Inferior parietal cortex (tissue), 1 donor: ENCODE data around the gene CCDC97.

Experiments
- DNase-seq: peaks from one replicate; pipeline ENCODE4 v3.0.0-alpha.2; 2016; ENCODE audit errors: extremely low spot score

The CCDC97 gene

GRCh38 chr19:41320185-41320518, 10.2 kb downstream of the CCDC97 start:
- DNase-seq = no peak

- no peak for DNase-seq
Observed at GRCh38 chr19:41320568-41320967, 10.6 kb downstream of the CCDC97 start.

DNA sequence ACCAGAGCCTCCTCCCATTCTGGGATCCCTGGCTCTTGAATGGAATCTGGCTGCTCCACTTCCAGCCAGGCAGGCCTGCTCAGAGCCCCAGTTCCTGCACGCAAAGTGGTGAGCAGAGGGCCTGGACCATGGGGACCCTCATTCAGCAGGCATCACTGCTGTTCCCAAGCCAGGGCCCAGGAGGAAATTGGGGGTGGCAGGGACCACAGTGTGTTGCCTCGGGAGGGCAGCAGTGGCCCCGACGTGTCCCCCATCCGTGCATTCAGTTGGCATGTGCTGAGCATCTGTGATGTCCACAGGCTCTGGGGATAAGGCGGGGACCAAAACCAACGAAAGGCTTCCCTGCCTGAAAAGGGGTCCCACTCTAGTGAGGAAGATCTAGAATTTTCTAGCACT, 11.2 kb downstream of the CCDC97 start:
- DNase-seq = no peak

GRCh38 chr19:41321600-41322270, 11.8 kb downstream of the CCDC97 start:
- no peak for DNase-seq

- DNase-seq = no peak
Observed at GRCh38 chr19:41322451-41322850, 12.5 kb downstream of the CCDC97 start.

GRCh38 chr19:41323023-41323422, 13.1 kb downstream of the CCDC97 start:
- DNase-seq = no peak

GRCh38 chr19:41323430-41324125, 13.6 kb downstream of the CCDC97 start:
- DNase-seq = no peak

- no peak for DNase-seq
Observed at GRCh38 chr19:41324231-41324702, 14.3 kb downstream of the CCDC97 start.

- DNase-seq = no peak
Observed at GRCh38 chr19:41324921-41325639, 15.1 kb downstream of the CCDC97 start.

- no peak for DNase-seq
Observed at GRCh38 chr19:41325640-41325946, 15.6 kb downstream of the CCDC97 start.

GRCh38 chr19:41325947-41326706, 16.2 kb downstream of the CCDC97 start:
- DNase-seq = peak; percentile 31

DNA sequence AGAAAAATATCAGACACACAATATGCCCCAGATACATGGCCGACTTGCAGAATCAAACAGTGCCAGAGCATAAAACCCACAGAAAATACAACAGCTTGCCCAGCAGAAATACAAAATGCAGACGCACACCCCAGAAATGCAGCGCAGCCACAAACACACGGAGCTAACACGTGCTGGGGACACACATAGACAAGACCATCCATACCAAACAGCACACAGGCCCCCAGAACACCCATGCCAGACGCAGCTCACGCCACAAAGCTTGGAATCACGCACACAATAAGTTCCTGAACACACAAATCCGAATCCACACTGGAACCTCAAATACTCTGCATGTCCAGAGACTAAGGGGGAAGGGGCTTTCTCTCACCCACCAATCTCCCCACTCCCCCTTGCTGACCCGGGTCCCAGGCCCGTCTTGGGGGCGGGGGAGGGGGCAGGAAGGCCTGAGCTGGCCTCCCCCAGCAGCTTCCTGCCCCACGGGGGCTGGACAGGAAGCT, 17.2 kb downstream of the CCDC97 start:
- no peak for DNase-seq

GRCh38 chr19:41327576-41328156, 17.7 kb downstream of the CCDC97 start:
- DNase-seq = no peak

DNA sequence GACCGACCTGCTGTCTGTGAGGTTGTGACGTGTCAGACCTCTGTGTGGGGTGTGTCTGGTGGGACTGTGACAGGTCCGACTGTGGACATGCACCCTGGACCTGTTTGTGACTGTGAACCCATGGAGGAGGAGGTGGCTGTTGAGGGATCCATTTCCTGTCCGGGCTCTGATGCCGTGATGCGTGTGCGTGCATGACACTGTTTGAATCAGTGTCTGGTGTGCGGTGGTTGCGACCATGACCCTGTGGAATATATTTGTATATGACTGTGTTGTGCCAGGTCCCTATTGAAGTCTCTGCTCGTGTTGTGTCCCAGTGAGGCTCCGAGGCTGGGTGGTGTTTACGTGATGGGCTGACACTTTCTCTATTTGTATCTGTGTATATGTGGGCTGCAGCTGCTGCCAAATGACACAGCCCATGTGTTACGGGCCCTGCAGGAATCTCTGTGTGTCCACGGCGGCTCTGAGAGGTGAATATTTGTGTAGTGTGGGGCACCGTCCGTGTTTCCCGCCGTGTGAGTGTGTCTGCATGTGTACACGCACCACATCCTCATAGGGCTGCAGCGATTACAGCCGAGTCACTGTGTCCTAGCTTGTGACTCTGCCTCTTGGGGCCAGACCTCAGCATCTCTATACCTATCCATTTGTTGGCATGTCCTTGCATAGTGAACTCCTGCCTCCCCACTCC, 18.3 kb downstream of the CCDC97 start:
- no peak for DNase-seq

GRCh38 chr19:41328842-41329225, 18.9 kb downstream of the CCDC97 start:
- no peak for DNase-seq

- no peak for DNase-seq
Observed at GRCh38 chr19:41330481-41330880, 20.5 kb downstream of the CCDC97 start.

DNA sequence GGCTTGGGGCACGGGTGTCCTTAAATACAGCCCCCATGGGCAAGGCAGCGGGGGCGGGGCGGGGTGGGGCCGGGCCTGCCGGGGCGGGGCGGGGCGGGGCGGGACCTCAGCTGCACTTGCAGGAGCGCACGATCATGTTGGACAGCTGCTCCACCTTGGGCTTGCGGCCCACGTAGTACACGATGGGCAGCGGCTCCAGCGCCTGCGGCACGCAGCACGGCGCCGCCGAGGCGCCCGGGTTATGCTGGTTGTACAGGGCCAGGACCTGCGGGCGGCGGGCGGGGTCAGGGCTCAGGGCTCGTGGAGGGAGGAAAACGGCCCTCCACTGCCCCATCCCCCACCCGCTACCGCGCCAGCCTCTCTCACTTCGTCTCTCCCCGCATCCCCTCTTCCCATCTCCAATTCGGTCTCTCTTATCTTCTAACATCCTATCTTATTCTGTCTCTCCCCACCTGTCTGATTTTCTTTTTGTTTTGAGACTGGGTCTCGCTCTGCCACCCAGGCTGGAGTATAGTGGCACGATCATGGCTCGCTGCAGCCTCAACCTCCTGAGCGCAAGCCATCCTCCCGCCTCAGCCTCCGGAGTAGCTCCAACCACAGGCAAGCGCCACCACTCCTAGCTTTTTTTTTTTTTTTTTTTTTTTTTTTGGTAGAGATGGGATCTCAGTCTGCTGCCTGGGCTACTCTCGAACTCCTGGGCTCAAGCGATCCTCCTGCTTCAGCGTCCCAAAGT, 21.1 kb downstream of the CCDC97 start:
- no peak for DNase-seq

DNA sequence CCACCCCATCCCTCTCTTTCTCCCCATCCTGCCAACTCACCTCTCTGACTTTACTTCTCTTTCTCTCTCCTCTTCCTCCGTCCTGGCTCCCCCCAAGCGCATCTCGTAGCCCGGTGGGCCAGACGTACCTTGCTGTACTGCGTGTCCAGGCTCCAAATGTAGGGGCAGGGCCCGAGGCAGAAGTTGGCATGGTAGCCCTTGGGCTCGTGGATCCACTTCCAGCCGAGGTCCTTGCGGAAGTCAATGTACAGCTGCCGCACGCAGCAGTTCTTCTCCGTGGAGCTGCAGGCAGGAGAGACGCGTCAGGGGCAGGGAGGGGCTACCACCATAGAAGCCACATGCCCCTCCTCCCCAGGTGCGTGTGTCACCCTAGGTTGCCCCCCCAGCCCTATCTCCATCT, 22.0 kb downstream of the CCDC97 start:
- DNase-seq = no peak

GRCh38 chr19:41332468-41332867, 22.5 kb downstream of the CCDC97 start:
- no peak for DNase-seq

DNA sequence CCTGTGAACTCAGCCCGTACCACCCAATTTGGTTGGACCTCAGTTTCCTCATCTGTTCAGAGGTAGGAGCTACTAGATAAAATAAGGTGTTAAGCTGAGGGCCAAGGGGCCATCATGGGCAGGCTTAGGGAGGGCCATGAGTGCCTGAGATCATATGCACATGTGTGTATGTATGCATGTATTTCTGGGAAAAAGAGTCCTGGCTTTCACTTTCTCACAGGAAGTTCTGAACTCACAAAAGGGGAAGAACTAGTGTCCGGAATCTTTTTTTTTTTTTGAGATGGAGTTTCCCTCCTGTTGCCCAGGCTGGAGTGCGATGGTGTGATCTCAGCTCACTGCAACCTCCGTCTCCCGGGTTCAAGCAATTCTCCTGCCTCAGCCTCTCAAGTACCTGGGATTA, 24.8 kb downstream of the CCDC97 start:
- no peak for DNase-seq

DNA sequence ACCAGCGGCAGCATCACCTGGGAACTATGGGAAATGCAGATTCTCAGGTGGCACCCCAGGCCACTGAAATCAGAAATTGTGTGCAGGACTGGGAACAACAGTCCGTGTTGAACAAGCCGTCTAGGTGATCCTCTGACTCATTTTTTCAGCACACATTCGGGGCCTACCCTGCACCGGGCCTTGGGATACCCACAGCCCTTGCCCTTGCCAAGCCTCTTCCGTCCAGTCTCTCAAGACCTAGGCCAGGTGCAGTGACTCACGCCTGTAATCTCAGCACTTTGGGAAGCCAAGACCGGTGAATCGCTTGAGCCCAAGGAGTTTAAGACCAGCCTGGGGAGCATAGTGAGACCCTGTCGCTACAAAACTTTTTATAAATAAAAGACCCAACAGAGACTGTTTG, 25.5 kb downstream of the CCDC97 start:
- no peak for DNase-seq
